ENCODE results near the gene KCNQ1.

The KCNQ1 gene

GRCh38 chr11:2444821-2445745 is at the start of gene KCNQ1:
Gene KCNQ1, plus strand, starts transcription at chr11:2445008. Its CDS starts 91 bp downstream, at chr11:2445099.
- no peak for DNase-seq

- no peak for DNase-seq
Observed at GRCh38 chr11:2395211-2395730, 49.5 kb upstream of the KCNQ1 start.

- no peak for DNase-seq
Observed at GRCh38 chr11:2395856-2396255, 49.0 kb upstream of the KCNQ1 start.

- DNase-seq: no peak
Observed at GRCh38 chr11:2396471-2396870, 48.3 kb upstream of the KCNQ1 start.

- no peak for DNase-seq
Observed at GRCh38 chr11:2397005-2397404, 47.8 kb upstream of the KCNQ1 start.

- DNase-seq: no peak
Observed at GRCh38 chr11:2398664-2399355, 46.0 kb upstream of the KCNQ1 start.

GRCh38 chr11:2399488-2400068 is 45.2 kb upstream of the KCNQ1 start:
- no peak for DNase-seq

GRCh38 chr11:2400069-2400761 is 44.6 kb upstream of the KCNQ1 start, which contains the start of gene TSSC4:
Gene TSSC4, plus strand, starts transcription at chr11:2400750. Its CDS starts 1,884 bp downstream, at chr11:2402634.
- DNase-seq: peak; percentile 100

- DNase-seq: no peak
Observed at GRCh38 chr11:2400762-2401435, 43.9 kb upstream of the KCNQ1 start.

- DNase-seq: no peak
Observed at GRCh38 chr11:2401436-2401984, 43.3 kb upstream of the KCNQ1 start.

GRCh38 chr11:2402106-2402505 is 42.7 kb upstream of the KCNQ1 start:
- DNase-seq: no peak

GRCh38 chr11:2402890-2403645 is 41.7 kb upstream of the KCNQ1 start:
- DNase-seq: no peak

- no peak for DNase-seq
Observed at GRCh38 chr11:2404735-2405196, 40.0 kb upstream of the KCNQ1 start.

GRCh38 chr11:2406451-2406850 is 38.4 kb upstream of the KCNQ1 start:
- no peak for DNase-seq

- DNase-seq: no peak
Observed at GRCh38 chr11:2406878-2407410, 37.9 kb upstream of the KCNQ1 start.

GRCh38 chr11:2408671-2409070 is 36.1 kb upstream of the KCNQ1 start:
- DNase-seq: no peak

- no peak for DNase-seq
Observed at GRCh38 chr11:2409126-2409525, 35.7 kb upstream of the KCNQ1 start.

- DNase-seq: no peak
Observed at GRCh38 chr11:2409611-2410468, 35.0 kb upstream of the KCNQ1 start.

GRCh38 chr11:2410616-2411015 is 34.2 kb upstream of the KCNQ1 start:
- DNase-seq: no peak

Data from NCI-H1092 treated with DMSO at 0.1 percent for 48 hours (cell line).